PC-3 (cell line): ENCODE data around the gene PRF1. TPM values are rescaled to one million over a fixed set of nuclear protein-coding genes. Genes with fewer than 3 reads are reported as not detected.

Source experiments
- ATAC-seq: fragments of 200-7000 bp; cut with Tn5 transposase; 2 replicates; pipeline ENCODE4 v1.9.1; 2020; ENCODE audit warnings: mild to moderate bottlenecking, moderate library complexity
- BruUV-seq: library from RNA; stranded (reverse); fragments of 400-500 nt; replicated peaks from 2 replicates; lab custom pipeline; 2021; lab: Mats Ljungman, UMichigan
- CTCF ChIA-PET: fragments of 300-600 bp; sonication (Branson Sonifier 250); formaldehyde crosslinking; loops from one replicate; lab custom pipeline; 2022; ENCODE audit warnings: antibody characterized with exemption; lab: Charles Lee
- POLR2A ChIA-PET: fragments of 300-600 bp; sonication (Branson Sonifier 250); formaldehyde crosslinking; loops from one replicate; lab custom pipeline; 2022; ENCODE audit warnings: antibody characterized with exemption; ENCODE audit not compliant: unreplicated experiment; lab: Charles Lee
- DNase-seq: peaks from one replicate; pipeline ENCODE4 v3.0.0-alpha.2; 2015
- H2AFZ ChIP-seq: fragments of 300-600 bp; sonication (generic); 2 replicates; pipeline ENCODE4 v1.6.0; 2016; ENCODE audit warnings: antibody characterized with exemption, low read length
- H3F3A ChIP-seq: fragments of 300-600 bp; sonication (generic); one replicate; pipeline ENCODE4 v1.6.0; 2017; ENCODE audit warnings: antibody characterized with exemption, low read length, control low read depth, mild to moderate bottlenecking; ENCODE audit not compliant: unreplicated experiment
- H3K27ac ChIP-seq: fragments of 300-600 bp; sonication (generic); 2 replicates; pipeline ENCODE4 v1.5.1; 2016; ENCODE audit warnings: mild to moderate bottlenecking, low read length
- H3K27me3 ChIP-seq: fragments of 300-600 bp; sonication (generic); 2 replicates; pipeline ENCODE4 v1.6.1; 2016; ENCODE audit warnings: low read length, mixed read lengths
- H3K36me3 ChIP-seq: fragments of 300-600 bp; sonication (generic); 2 replicates; pipeline ENCODE4 v1.6.1; 2016; ENCODE audit warnings: low read depth, mixed run types, low read length, mixed read lengths
- H3K4me1 ChIP-seq: fragments of 300-600 bp; sonication (generic); 2 replicates; pipeline ENCODE4 v1.5.1; 2016; ENCODE audit warnings: low read length; ENCODE audit not compliant: insufficient read depth
- H3K4me2 ChIP-seq: fragments of 300-600 bp; sonication (generic); 2 replicates; pipeline ENCODE4 v1.6.0; 2016; ENCODE audit warnings: low read length
- H3K4me3 ChIP-seq: fragments of 300-600 bp; sonication (generic); 2 replicates; pipeline ENCODE4 v1.5.1; 2016; ENCODE audit warnings: mild to moderate bottlenecking, low read length, mixed read lengths
- H3K79me2 ChIP-seq: fragments of 300-600 bp; sonication (generic); 2 replicates; pipeline ENCODE4 v1.6.1; 2017; ENCODE audit warnings: low read length, mixed read lengths
- H3K9ac ChIP-seq: fragments of 300-600 bp; sonication (generic); 2 replicates; pipeline ENCODE4 v1.6.0; 2016; ENCODE audit warnings: mild to moderate bottlenecking, low read length
- H3K9me2 ChIP-seq: fragments of 300-600 bp; sonication (generic); replicated peaks from 2 replicates; pipeline ENCODE4 v1.6.1; 2016; ENCODE audit warnings: mixed run types, low read length, mixed read lengths
- H3K9me3 ChIP-seq: fragments of 300-600 bp; sonication (generic); 2 replicates; pipeline ENCODE4 v1.6.1; 2016; ENCODE audit warnings: low read length, mixed read lengths
- H4K20me1 ChIP-seq: fragments of 300-600 bp; sonication (generic); 2 replicates; pipeline ENCODE4 v1.6.1; 2016; ENCODE audit warnings: low read length, mixed read lengths
- CTCF ChIP-seq: fragments of 300-600 bp; sonication (generic); conservative IDR thresholded peaks from 2 replicates; pipeline ENCODE4 v1.5.1; 2017; ENCODE audit warnings: antibody characterized with exemption, low read depth, mild to moderate bottlenecking, low read length
- EZH2 ChIP-seq: fragments of 300-600 bp; sonication (generic); IDR thresholded peaks from one replicate; pipeline ENCODE4 v1.6.1; 2017; ENCODE audit warnings: antibody characterized with exemption, mild to moderate bottlenecking, low read length; ENCODE audit not compliant: unreplicated experiment
- EZH2phosphoT487 ChIP-seq: fragments of 300-600 bp; sonication (generic); IDR thresholded peaks from 2 replicates; pipeline ENCODE4 v1.6.1; 2018; ENCODE audit warnings: mild to moderate bottlenecking, antibody characterized with exemption, low read length, borderline replicate concordance
- intact Hi-C: fragments of 100-400 bp; cut with micrococcal nuclease; formaldehyde crosslinking; loops from 2 replicates; pipeline ENCODE4 v1.9.0; 2023
- total RNA-seq: library from RNA; depleted of rRNA; stranded (reverse); fragments of >200 nt; gene quantifications from 2 replicates; pipeline ENCODE4 v1.2.3, GENCODE V29; 2014

PRF1 gene
- total RNA-seq, 1 experiment from 2014 or later, result not detected

GRCh38 chr10:70562036-70562755 is 40.3 kb downstream of the PRF1 start:
- ChIA-PET POLR2A (no interaction called here), CTCF (no interaction called here)
- Histone ChIP-seq H2AFZ (no peak overlapping the region), H3F3A (no peaks in the 10 kb centered on the region), H3K9me3 (no peaks in the 10 kb centered on the region), H3K4me3 (no peak overlapping the region), H3K4me1 (no peaks in the 10 kb centered on the region), H3K9me2 (no peaks in the 10 kb centered on the region), H3K79me2 (no peaks in the 10 kb centered on the region), H3K9ac (no peak overlapping the region), H3K27me3 (no peaks in the 10 kb centered on the region), H3K36me3 (no peaks in the 10 kb centered on the region), H4K20me1 (no peaks in the 10 kb centered on the region), H3K4me2 (no peak overlapping the region), H3K27ac (no peak overlapping the region)
- no peak for TF ChIP-seq CTCF
- no peak for TF ChIP-seq EZH2phosphoT487
- TF ChIP-seq EZH2, result no peak
- intact Hi-C loops, result no loop called here
- ATAC-seq (no peak), DNase-seq (no peak)
- no TSS peak for BruUV-seq

- Histone ChIP-seq H3K27ac (no peak overlapping the region), H3K9me3 (no peaks in the 10 kb centered on the region), H3K27me3 (no peaks in the 10 kb centered on the region), H3K9ac (no peak overlapping the region), H3K4me1 (no peaks in the 10 kb centered on the region), H3K4me3 (no peak overlapping the region), H3K36me3 (no peaks in the 10 kb centered on the region), H2AFZ (no peak overlapping the region), H3K9me2 (no peaks in the 10 kb centered on the region), H3F3A (no peaks in the 10 kb centered on the region), H3K79me2 (no peaks in the 10 kb centered on the region), H3K4me2 (no peak overlapping the region), H4K20me1 (no peaks in the 10 kb centered on the region)
- ChIA-PET CTCF (no interaction called here), POLR2A (no interaction called here)
- BruUV-seq, result no TSS peak
- DNase-seq (no peak), ATAC-seq (no peak)
- intact Hi-C loops, result no loop called here
- TF ChIP-seq EZH2phosphoT487, result no peak
- no peak for TF ChIP-seq CTCF
- no peak for TF ChIP-seq EZH2
Observed at GRCh38 chr10:70561558-70561957, 41.0 kb downstream of the PRF1 start.

GRCh38 chr10:70561070-70561469 is 41.5 kb downstream of the PRF1 start:
- ATAC-seq, result no peak
- H3F3A ChIP-seq, result no peaks in the 10 kb centered on the region
- no peak for DNase-seq
- no peak for TF ChIP-seq EZH2phosphoT487
- no peak for TF ChIP-seq CTCF
- TF ChIP-seq EZH2, result no peak
- no TSS peak for BruUV-seq
- H2AFZ ChIP-seq, result no peak overlapping the region
- H3K36me3 ChIP-seq, result no peaks in the 10 kb centered on the region
- ChIA-PET CTCF (no interaction called here), POLR2A (no interaction called here)
- intact Hi-C loops, result no loop called here
- no peaks in the 10 kb centered on the region for H3K4me1 ChIP-seq
- no peaks in the 10 kb centered on the region for H3K27me3 ChIP-seq
- H3K9me3 ChIP-seq, result no peaks in the 10 kb centered on the region
- no peak overlapping the region for H3K27ac ChIP-seq
- no peaks in the 10 kb centered on the region for H3K9me2 ChIP-seq
- no peak overlapping the region for H3K9ac ChIP-seq
- H4K20me1 ChIP-seq, result no peaks in the 10 kb centered on the region
- no peak overlapping the region for H3K4me3 ChIP-seq
- no peaks in the 10 kb centered on the region for H3K79me2 ChIP-seq
- no peak overlapping the region for H3K4me2 ChIP-seq
